Neural crest cell (in vitro differentiated cells): ENCODE data around the gene LSAMP. TPM values are rescaled to one million over a fixed set of nuclear protein-coding genes. Genes with fewer than 3 reads are reported as not detected.

Source experiments
- DNase-seq: peaks from one replicate; pipeline ENCODE4 v3.0.0; 2021; ENCODE audit warnings: low read depth, mixed read lengths, low spot score
- H3K27ac Mint-ChIP-seq: one replicate; pipeline ENCODE4 v1.8.0; 2021; ENCODE audit warnings: mild to moderate bottlenecking, mixed read lengths; ENCODE audit not compliant: unreplicated experiment
- H3K27me3 Mint-ChIP-seq: 2 replicates; pipeline ENCODE4 v1.8.0; 2021; ENCODE audit warnings: low read depth, mild to moderate bottlenecking, mixed read lengths
- H3K36me3 Mint-ChIP-seq: 2 replicates; pipeline ENCODE4 v1.8.0; 2021; ENCODE audit warnings: low read depth, mild to moderate bottlenecking, mixed read lengths
- H3K4me1 Mint-ChIP-seq: 2 replicates; pipeline ENCODE4 v1.8.0; 2021; ENCODE audit warnings: mixed read lengths
- H3K4me3 Mint-ChIP-seq: one replicate; pipeline ENCODE4 v1.8.0; 2021; ENCODE audit warnings: mild to moderate bottlenecking, mixed read lengths
- H3K9me3 Mint-ChIP-seq: 2 replicates; pipeline ENCODE4 v1.8.0; 2021; ENCODE audit warnings: mixed read lengths
- total RNA-seq: library from RNA; stranded (reverse); gene quantifications from 2 replicates; pipeline ENCODE4 v1.2.1, GENCODE V29; 2021
- TF ChIP-seq, protein P1 (sequence below): fragments of 200-600 bp; sonication (generic); conservative IDR thresholded peaks from 2 replicates; pipeline ENCODE4 v1.5.0; 2021; ENCODE audit warnings: antibody characterized with exemption, mild to moderate bottlenecking

The LSAMP gene
- total RNA-seq, 1 donor from 2014 or later, result 36.7 TPM

DNA sequence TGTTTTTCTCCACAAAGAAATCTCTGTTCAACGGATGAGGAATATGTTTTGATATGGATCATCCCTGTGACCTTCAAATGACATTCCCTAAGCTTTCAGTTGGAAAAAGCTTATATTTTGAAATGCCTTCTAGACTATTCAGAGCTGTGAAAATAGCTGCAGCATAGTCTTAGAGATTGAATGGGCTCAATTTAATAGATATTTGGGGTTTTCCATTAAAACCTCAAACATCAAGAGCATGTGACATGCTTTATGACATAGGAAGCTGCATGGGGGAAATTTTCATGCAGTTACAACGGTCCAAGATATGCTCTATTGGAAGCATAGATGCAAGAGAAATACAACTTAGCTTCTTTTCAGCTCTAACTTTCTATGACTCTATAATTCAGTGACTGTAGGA is 102.8 kb downstream of the LSAMP start:
- no peaks in the 10 kb centered on the region for H3K27me3 Mint-ChIP-seq
- DNase-seq, result no peak
- TF ChIP-seq, protein P1, sequence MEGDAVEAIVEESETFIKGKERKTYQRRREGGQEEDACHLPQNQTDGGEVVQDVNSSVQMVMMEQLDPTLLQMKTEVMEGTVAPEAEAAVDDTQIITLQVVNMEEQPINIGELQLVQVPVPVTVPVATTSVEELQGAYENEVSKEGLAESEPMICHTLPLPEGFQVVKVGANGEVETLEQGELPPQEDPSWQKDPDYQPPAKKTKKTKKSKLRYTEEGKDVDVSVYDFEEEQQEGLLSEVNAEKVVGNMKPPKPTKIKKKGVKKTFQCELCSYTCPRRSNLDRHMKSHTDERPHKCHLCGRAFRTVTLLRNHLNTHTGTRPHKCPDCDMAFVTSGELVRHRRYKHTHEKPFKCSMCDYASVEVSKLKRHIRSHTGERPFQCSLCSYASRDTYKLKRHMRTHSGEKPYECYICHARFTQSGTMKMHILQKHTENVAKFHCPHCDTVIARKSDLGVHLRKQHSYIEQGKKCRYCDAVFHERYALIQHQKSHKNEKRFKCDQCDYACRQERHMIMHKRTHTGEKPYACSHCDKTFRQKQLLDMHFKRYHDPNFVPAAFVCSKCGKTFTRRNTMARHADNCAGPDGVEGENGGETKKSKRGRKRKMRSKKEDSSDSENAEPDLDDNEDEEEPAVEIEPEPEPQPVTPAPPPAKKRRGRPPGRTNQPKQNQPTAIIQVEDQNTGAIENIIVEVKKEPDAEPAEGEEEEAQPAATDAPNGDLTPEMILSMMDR, result no peak
- peaks cover 5% of the 10 kb centered on the region for H3K4me1 Mint-ChIP-seq
- H3K9me3 Mint-ChIP-seq, result no peaks in the 10 kb centered on the region
- no peak overlapping the region for H3K27ac Mint-ChIP-seq
- H3K36me3 Mint-ChIP-seq, result no peaks in the 10 kb centered on the region
- no peak overlapping the region for H3K4me3 Mint-ChIP-seq

DNA sequence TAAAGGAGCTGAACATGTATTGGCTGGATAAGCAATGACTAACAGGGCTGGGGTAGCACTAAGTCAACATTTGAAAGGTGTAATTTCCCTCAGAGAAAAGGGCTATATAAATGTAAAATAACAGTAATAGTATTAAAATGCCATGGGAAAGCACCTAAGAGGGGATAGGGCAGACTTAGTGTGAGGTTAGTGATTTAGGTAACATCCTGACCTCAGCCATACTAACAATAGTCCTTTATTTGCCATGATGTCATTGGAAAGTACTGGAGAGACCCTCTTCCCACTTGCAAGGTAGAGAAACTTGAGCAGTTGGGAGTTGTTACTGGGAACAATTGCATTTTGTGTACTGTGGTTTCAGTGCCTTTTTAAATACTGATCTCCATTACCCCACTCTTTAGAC is 103.4 kb downstream of the LSAMP start:
- peaks cover under 1% of the 10 kb centered on the region for H3K36me3 Mint-ChIP-seq
- no peak overlapping the region for H3K4me3 Mint-ChIP-seq

DNA sequence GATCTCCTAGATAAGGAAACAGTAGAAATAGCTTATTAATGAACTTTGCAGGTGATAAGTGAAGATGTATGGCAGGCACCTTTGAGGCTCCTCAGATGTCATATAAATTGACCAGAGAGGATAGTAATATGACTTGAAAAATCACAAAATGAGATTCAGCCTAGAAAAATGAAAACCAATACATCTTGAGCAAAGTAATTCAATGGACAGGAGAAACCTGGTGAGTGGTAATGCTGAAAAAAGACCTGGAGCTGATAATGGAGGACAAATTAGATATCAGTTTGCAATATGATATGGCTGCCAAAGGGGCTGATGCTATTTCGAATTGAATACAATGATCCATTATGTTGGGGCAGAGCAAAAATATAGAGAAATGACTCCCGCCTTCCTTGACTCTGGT is 103.9 kb downstream of the LSAMP start:
- Mint-ChIP-seq H3K4me3 (no peak overlapping the region), H3K4me1 (peaks cover 5% of the 10 kb centered on the region), H3K36me3 (peaks cover 2% of the 10 kb centered on the region), H3K27me3 (no peaks in the 10 kb centered on the region), H3K9me3 (no peaks in the 10 kb centered on the region), H3K27ac (no peak overlapping the region)
- DNase-seq, result no peak
- TF ChIP-seq, protein P1, result no peak

More for the DNA sequence above, 103.4 kb downstream of the LSAMP start:
- DNase-seq, result no peak
- TF ChIP-seq, protein P1, result no peak
- no peaks in the 10 kb centered on the region for H3K27me3 Mint-ChIP-seq
- H3K27ac Mint-ChIP-seq, result no peak overlapping the region
- no peaks in the 10 kb centered on the region for H3K9me3 Mint-ChIP-seq
- H3K4me1 Mint-ChIP-seq, result peaks cover 5% of the 10 kb centered on the region

DNA sequence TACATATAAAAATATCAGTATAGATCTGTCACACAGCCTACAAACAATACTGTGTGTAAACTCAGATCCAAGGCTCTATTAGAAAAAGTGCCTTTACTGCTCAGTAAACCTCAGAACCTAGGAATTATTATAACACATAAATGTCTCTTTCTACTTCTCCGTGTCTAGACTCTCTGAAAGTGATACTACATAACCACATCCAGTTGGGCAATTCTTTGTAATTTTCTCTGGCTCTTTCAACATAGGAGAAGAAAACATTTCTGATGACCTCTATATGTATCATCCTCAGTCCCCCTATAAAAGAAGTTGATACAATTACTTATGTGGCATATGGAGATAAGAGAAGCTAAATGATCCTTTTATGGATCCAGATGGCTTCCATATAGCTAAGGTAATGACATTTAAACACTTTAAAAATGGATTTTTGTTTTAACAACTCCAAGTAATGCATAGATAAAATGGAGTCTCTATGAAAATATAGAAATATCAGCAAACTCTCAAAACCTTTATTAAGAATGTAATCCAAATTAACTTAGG is 104.5 kb downstream of the LSAMP start:
- no peak overlapping the region for H3K27ac Mint-ChIP-seq
- H3K36me3 Mint-ChIP-seq, result peaks cover 2% of the 10 kb centered on the region
- TF ChIP-seq, protein P1, result no peak
- no peak for DNase-seq
- H3K4me3 Mint-ChIP-seq, result no peak overlapping the region
- no peaks in the 10 kb centered on the region for H3K9me3 Mint-ChIP-seq
- peaks cover 5% of the 10 kb centered on the region for H3K4me1 Mint-ChIP-seq
- H3K27me3 Mint-ChIP-seq, result no peaks in the 10 kb centered on the region

DNA sequence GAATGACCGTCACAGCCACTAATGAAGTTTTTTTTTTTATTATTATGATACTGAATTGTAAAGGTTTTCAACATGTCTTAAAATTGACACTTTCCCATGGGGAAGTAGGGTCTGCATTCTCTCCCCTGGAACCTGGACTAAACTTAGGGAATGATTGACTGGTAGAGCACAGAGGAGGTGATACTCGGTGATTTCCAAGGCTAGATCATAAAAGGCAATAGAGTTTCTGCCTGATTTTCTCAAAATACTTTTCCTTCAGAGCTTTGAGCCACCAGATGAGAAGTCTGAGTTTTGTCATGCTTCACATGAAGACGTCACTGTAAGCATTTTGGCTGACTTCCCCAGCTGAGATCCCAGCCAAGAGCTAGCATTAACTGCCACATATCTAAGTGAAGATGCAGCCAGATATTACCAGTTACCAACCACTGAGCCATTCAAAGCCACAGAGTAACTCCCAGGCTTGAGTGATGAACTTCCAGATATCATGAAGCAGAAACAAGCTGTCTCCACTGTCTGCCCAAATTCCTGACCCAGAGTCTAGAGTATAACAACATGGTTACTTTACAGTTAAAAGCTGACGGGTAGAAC is 105.8 kb downstream of the LSAMP start:
- H3K4me3 Mint-ChIP-seq, result no peak overlapping the region
- H3K9me3 Mint-ChIP-seq, result no peaks in the 10 kb centered on the region
- no peaks in the 10 kb centered on the region for H3K27me3 Mint-ChIP-seq
- no peak for DNase-seq
- peaks cover 2% of the 10 kb centered on the region for H3K36me3 Mint-ChIP-seq
- TF ChIP-seq, protein P1, result no peak
- peaks cover 5% of the 10 kb centered on the region for H3K4me1 Mint-ChIP-seq
- H3K27ac Mint-ChIP-seq, result no peak overlapping the region
